22Rv1 (cell line): ENCODE data around the gene F13A1.
"Not testable (repeated sequence)": the region's sequence is repeated elsewhere in the genome, so short reads cannot be mapped to it uniquely, and the experiment has no call there.

Source experiments
- H3K27ac ChIP-seq: fragments of 450-650 bp; 2 replicates; pipeline ENCODE4 v1.5.1; 2017
- CTCF ChIP-seq: fragments of 450-650 bp; IDR thresholded peaks from 2 replicates; pipeline ENCODE4 v1.5.1; 2017; ENCODE audit warnings: mild to moderate bottlenecking
- ZFX ChIP-seq: fragments of 450-650 bp; IDR thresholded peaks from 2 replicates; pipeline ENCODE4 v1.6.1; 2017; ENCODE audit warnings: antibody characterized with exemption, borderline replicate concordance

Gene F13A1

GRCh38 chr6:6320901-6321300, 439 bp upstream of the F13A1 start:
- no peak overlapping the region for H3K27ac ChIP-seq

GRCh38 chr6:6317825-6318733, 2.4 kb downstream of the F13A1 start:
- H3K27ac ChIP-seq, result no peak overlapping the region
- no peak for TF ChIP-seq CTCF
- no peak for TF ChIP-seq ZFX

More at GRCh38 chr6:6320901-6321300, 439 bp upstream of the F13A1 start:
- no peak for TF ChIP-seq CTCF
- TF ChIP-seq ZFX, result no peak

- H3K27ac ChIP-seq, result no peak overlapping the region
- no peak for TF ChIP-seq CTCF
- TF ChIP-seq ZFX, result no peak
Measured at GRCh38 chr6:6317386-6317785, 3.1 kb downstream of the F13A1 start.

GRCh38 chr6:6315660-6316059, 4.8 kb downstream of the F13A1 start:
- TF ChIP-seq ZFX, result no peak
- peak; percentile 83 for TF ChIP-seq CTCF
- no peak overlapping the region for H3K27ac ChIP-seq

- H3K27ac ChIP-seq, result no peak overlapping the region
- TF ChIP-seq CTCF (no peak), ZFX (no peak)
Measured at GRCh38 chr6:6314596-6314995, 5.9 kb downstream of the F13A1 start.

GRCh38 chr6:6312901-6313441, 7.5 kb downstream of the F13A1 start:
- TF ChIP-seq CTCF, result no peak
- TF ChIP-seq ZFX, result no peak
- no peak overlapping the region for H3K27ac ChIP-seq

- no peak for TF ChIP-seq ZFX
- no peak overlapping the region for H3K27ac ChIP-seq
Measured at GRCh38 chr6:6305575-6305974, 14.9 kb downstream of the F13A1 start.

GRCh38 chr6:6300383-6300782, 20.1 kb downstream of the F13A1 start:
- H3K27ac ChIP-seq, result not testable (repeated sequence)
